ENCODE results near the gene CACNA1B. TPM values are rescaled to one million over a fixed set of nuclear protein-coding genes. Genes with fewer than 3 reads are reported as not detected.
"Not testable (repeated sequence)": the region's sequence is repeated elsewhere in the genome, so short reads cannot be mapped to it uniquely, and the experiment has no call there.

Gene CACNA1B
- total and polyA plus RNA-seq, 7 experiments from 2014 or later, result 0.07 TPM; not detected in 6

DNA sequence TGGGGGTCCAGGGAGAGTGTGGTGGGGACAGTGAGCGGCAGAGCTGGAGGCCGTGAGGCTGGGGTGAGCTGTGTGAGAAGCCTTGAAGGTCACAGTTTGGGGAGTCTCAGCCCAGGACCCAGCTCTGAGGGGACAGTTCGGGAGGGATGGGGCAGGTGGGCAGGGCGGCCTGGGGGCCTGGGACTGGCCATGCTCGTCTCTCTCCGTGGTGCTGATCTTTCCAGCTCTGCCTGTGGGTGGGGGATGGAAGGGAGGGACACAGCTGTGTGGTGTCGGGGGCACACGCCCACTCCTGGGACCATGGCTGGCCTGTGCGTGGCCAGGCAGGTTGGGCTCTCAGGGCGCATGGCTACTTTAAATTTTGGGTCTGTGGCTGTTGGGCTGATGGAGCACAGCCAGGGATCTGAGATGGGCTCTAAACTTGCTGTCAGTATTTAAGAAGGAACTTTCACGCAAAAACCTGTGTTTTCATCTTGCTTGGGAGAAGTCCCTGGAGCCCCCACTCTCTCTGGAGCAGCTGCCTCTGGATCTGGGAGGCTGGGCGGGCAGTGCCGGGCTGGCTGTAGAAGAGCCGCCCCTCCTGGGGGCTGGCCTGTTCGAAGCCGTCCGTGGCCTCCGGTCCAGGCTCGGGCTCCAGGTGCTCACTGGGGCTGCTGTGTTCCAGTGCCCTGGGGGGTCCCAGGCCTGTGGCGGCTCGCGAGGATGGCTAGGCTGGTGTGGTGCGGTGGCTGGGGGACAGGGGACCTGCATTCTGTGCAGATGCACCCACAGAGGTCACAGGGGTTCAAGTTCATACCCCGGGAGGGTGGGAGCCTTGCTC, 13.4 kb downstream of the CACNA1B start:
- H3K36me3 ChIP-seq (ENCODE audit: control insufficient read depth in 2 of 3, insufficient read depth in 3 of 3, low read length in 3 of 3); intact Hi-C loops (cut with micrococcal nuclease): not testable (repeated sequence)

GRCh38 chr9:137891588-137892423, 14.2 kb downstream of the CACNA1B start:
- no peaks in the 10 kb centered on the region for H3K4me1 Mint-ChIP-seq
- ATAC-seq (no peak), DNase-seq (no peak)
- no peak overlapping the region for H3K4me3 Mint-ChIP-seq
- H3K4me1 ChIP-seq (ENCODE audit: control insufficient read depth in 2 of 2, insufficient read depth in 2 of 2, low read length in 2 of 2), result no peaks in the 10 kb centered on the region
- H3K27ac Mint-ChIP-seq, result no peak overlapping the region
- no peak overlapping the region for H3K27ac ChIP-seq (ENCODE audit: low read depth, low read length)
- no peak overlapping the region for H3K4me3 ChIP-seq (ENCODE audit: low read length)
- no peaks in the 10 kb centered on the region for H3K36me3 ChIP-seq (ENCODE audit: control insufficient read depth in 2 of 3, insufficient read depth in 3 of 3, low read length in 3 of 3)
- H3K27me3 ChIP-seq (ENCODE audit: control insufficient read depth in 2 of 2, insufficient read depth in 2 of 2, low read length in 2 of 2), result no peaks in the 10 kb centered on the region
- H3K27me3 Mint-ChIP-seq, result peaks cover 0 to under 1% (median 0%) of the 10 kb centered on the region in 5 donors
- intact Hi-C loops (cut with micrococcal nuclease), result no loop called here
- H3K9me3 ChIP-seq (ENCODE audit: control insufficient read depth in 2 of 3, low read length in 3 of 3), result no peaks in the 10 kb centered on the region
- ChIA-PET POLR2A (no interaction called here), CTCF (no interaction called here)
- peaks cover 0 to 2% (median 0%) of the 10 kb centered on the region in 11 donors for H3K9me3 Mint-ChIP-seq
- no peaks in the 10 kb centered on the region for H3K36me3 Mint-ChIP-seq

More for the DNA sequence above, 13.4 kb downstream of the CACNA1B start:
- ATAC-seq; H3K4me1 Mint-ChIP-seq; H3K4me3 ChIP-seq (ENCODE audit: low read length); H3K36me3 Mint-ChIP-seq; H3K4me1 ChIP-seq (ENCODE audit: control insufficient read depth in 2 of 2, insufficient read depth in 2 of 2, low read length in 2 of 2); POLR2A ChIA-PET; H3K27ac ChIP-seq (ENCODE audit: low read depth, low read length); CTCF ChIA-PET; H3K4me3 Mint-ChIP-seq; H3K27ac Mint-ChIP-seq; H3K27me3 Mint-ChIP-seq; H3K9me3 Mint-ChIP-seq; H3K9me3 ChIP-seq (ENCODE audit: control insufficient read depth in 2 of 3, low read length in 3 of 3); H3K27me3 ChIP-seq (ENCODE audit: control insufficient read depth in 2 of 2, insufficient read depth in 2 of 2, low read length in 2 of 2); DNase-seq: not testable (repeated sequence)

GRCh38 chr9:137892424-137893191, 15.0 kb downstream of the CACNA1B start:
- H3K36me3 Mint-ChIP-seq, result no peaks in the 10 kb centered on the region
- intact Hi-C loops (cut with micrococcal nuclease), result no loop called here
- H3K27ac ChIP-seq (ENCODE audit: low read depth, low read length), result no peak overlapping the region
- no peak overlapping the region for H3K27ac Mint-ChIP-seq
- no peaks in the 10 kb centered on the region for H3K4me1 ChIP-seq (ENCODE audit: control insufficient read depth in 2 of 2, insufficient read depth in 2 of 2, low read length in 2 of 2)
- no peaks in the 10 kb centered on the region for H3K9me3 ChIP-seq (ENCODE audit: control insufficient read depth in 2 of 3, low read length in 3 of 3)
- ChIA-PET POLR2A (no interaction called here), CTCF (no interaction called here)
- no peaks in the 10 kb centered on the region for H3K36me3 ChIP-seq (ENCODE audit: control insufficient read depth in 2 of 3, insufficient read depth in 3 of 3, low read length in 3 of 3)
- no peaks in the 10 kb centered on the region for H3K27me3 Mint-ChIP-seq
- H3K4me1 Mint-ChIP-seq, result no peaks in the 10 kb centered on the region
- no peak for DNase-seq
- H3K27me3 ChIP-seq (ENCODE audit: control insufficient read depth in 2 of 2, insufficient read depth in 2 of 2, low read length in 2 of 2), result no peaks in the 10 kb centered on the region
- H3K4me3 ChIP-seq (ENCODE audit: low read length), result no peak overlapping the region
- no peak for ATAC-seq
- peaks cover 0 to 2% (median 0%) of the 10 kb centered on the region in 11 donors for H3K9me3 Mint-ChIP-seq
- no peak overlapping the region for H3K4me3 Mint-ChIP-seq

- H3K9me3 ChIP-seq (ENCODE audit: control insufficient read depth in 2 of 3, low read length in 3 of 3), result no peaks in the 10 kb centered on the region
- DNase-seq, result no peak
- H3K27ac ChIP-seq (ENCODE audit: low read depth, low read length), result no peak overlapping the region
- ChIA-PET POLR2A (no interaction called here), CTCF (no interaction called here)
- Mint-ChIP-seq H3K9me3 (peaks cover 0 to 10% (median 5%) of the 10 kb centered on the region in 11 donors), H3K27me3 (no peaks in the 10 kb centered on the region), H3K4me3 (no peak overlapping the region), H3K4me1 (no peaks in the 10 kb centered on the region), H3K36me3 (peaks cover 0 to 5% (median 0%) of the 10 kb centered on the region in 5 donors), H3K27ac (no peak overlapping the region)
- no peak overlapping the region for H3K4me3 ChIP-seq (ENCODE audit: low read length)
- ATAC-seq, result no peak
- no peaks in the 10 kb centered on the region for H3K36me3 ChIP-seq (ENCODE audit: control insufficient read depth in 2 of 3, insufficient read depth in 3 of 3, low read length in 3 of 3)
- no peaks in the 10 kb centered on the region for H3K4me1 ChIP-seq (ENCODE audit: control insufficient read depth in 2 of 2, insufficient read depth in 2 of 2, low read length in 2 of 2)
- intact Hi-C loops (cut with micrococcal nuclease), result no loop called here
- H3K27me3 ChIP-seq (ENCODE audit: control insufficient read depth in 2 of 2, insufficient read depth in 2 of 2, low read length in 2 of 2), result no peaks in the 10 kb centered on the region
Measured at GRCh38 chr9:137893670-137894069, 16.1 kb downstream of the CACNA1B start.

GRCh38 chr9:137899551-137900360, 22.2 kb downstream of the CACNA1B start:
- ChIA-PET CTCF (no interaction called here), POLR2A (no interaction called here)
- Mint-ChIP-seq H3K27me3 (peaks cover 3 to 23% (median 17%) of the 10 kb centered on the region in 5 donors), H3K27ac (no peak overlapping the region), H3K4me3 (no peak overlapping the region), H3K36me3 (peaks cover 0 to 5% (median 0%) of the 10 kb centered on the region in 5 donors), H3K4me1 (no peaks in the 10 kb centered on the region), H3K9me3 (peaks cover 0 to 33% (median 5%) of the 10 kb centered on the region in 11 donors)
- Histone ChIP-seq H3K4me3 (ENCODE audit: low read length) (no peak overlapping the region), H3K4me1 (ENCODE audit: control insufficient read depth in 2 of 2, insufficient read depth in 2 of 2, low read length in 2 of 2) (no peaks in the 10 kb centered on the region), H3K36me3 (ENCODE audit: control insufficient read depth in 2 of 3, insufficient read depth in 3 of 3, low read length in 3 of 3) (no peaks in the 10 kb centered on the region), H3K27ac (ENCODE audit: low read depth, low read length) (no peak overlapping the region), H3K9me3 (ENCODE audit: control insufficient read depth in 2 of 3, low read length in 3 of 3) (peaks cover 0 to 4% (median 0%) of the 10 kb centered on the region in 3 experiments), H3K27me3 (ENCODE audit: control insufficient read depth in 2 of 2, insufficient read depth in 2 of 2, low read length in 2 of 2) (no peaks in the 10 kb centered on the region)
- intact Hi-C loops (cut with micrococcal nuclease), result no loop called here
- peak; percentile 10 for ATAC-seq
- no peak for DNase-seq

Measured in naive thymus-derived CD4-positive, alpha-beta T cell (primary cell).